ENCODE data around the gene CD300H.
"Not testable (repeated sequence)": the region's sequence is repeated elsewhere in the genome, so short reads cannot be mapped to it uniquely, and the experiment has no call there.

The CD300H gene

DNA sequence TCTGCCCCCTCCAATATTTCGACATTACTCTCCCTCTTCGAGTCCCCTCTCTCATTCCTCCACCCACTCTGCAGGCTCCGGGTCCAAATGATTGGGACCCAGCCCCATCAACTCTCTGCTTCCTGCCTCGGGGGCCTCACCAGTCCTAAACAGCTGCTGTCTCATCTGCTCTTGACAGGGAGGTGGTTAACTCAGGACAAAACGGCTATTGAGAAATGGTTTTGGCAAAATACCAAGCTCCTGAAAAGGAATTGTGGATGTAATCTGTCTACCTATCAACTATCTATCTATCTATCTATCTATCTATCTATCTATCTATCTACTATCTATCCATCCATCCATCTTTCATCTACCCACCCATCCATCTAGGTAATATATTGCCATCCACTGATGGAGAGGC is 2.2 kb downstream of the CD300H start:
- no peak for DNase-seq (ENCODE audit: low read depth)
- TF ChIP-seq MYC (IDR thresholded peaks at IDR 0.05; ENCODE audit: low read depth, low read length), result no peak
- H3K4me3 ChIP-seq (ENCODE audit: low read depth, low read length), result no peak overlapping the region

DNA sequence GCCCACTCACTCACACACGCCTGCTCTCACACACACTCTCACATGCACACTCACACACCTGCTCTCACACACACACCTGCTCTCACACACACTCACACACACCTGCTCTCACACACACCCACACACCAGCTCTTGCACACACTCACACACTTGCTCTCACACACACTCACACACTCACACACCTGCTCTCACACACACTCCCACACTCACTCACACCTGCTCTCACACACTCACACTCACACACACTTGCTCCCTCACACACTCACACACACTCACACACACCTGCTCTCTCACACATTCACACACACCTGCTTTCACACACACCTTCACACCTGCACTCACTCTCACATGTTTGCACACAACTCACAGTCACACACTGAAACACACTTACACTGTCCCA is 4.0 kb downstream of the CD300H start:
- DNase-seq (ENCODE audit: low read depth), result no peak
- TF ChIP-seq, protein P1, sequence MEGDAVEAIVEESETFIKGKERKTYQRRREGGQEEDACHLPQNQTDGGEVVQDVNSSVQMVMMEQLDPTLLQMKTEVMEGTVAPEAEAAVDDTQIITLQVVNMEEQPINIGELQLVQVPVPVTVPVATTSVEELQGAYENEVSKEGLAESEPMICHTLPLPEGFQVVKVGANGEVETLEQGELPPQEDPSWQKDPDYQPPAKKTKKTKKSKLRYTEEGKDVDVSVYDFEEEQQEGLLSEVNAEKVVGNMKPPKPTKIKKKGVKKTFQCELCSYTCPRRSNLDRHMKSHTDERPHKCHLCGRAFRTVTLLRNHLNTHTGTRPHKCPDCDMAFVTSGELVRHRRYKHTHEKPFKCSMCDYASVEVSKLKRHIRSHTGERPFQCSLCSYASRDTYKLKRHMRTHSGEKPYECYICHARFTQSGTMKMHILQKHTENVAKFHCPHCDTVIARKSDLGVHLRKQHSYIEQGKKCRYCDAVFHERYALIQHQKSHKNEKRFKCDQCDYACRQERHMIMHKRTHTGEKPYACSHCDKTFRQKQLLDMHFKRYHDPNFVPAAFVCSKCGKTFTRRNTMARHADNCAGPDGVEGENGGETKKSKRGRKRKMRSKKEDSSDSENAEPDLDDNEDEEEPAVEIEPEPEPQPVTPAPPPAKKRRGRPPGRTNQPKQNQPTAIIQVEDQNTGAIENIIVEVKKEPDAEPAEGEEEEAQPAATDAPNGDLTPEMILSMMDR (IDR thresholded peaks at IDR 0.05; ENCODE audit: low read depth, low read length), result no peak
- TF ChIP-seq POLR2A (IDR thresholded peaks at IDR 0.05; ENCODE audit: extremely low read depth, insufficient read length) (no peak), MYC (IDR thresholded peaks at IDR 0.05; ENCODE audit: low read depth, low read length) (no peak)
- TF ChIP-seq, protein P2, sequence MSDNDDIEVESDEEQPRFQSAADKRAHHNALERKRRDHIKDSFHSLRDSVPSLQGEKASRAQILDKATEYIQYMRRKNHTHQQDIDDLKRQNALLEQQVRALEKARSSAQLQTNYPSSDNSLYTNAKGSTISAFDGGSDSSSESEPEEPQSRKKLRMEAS (IDR thresholded peaks at IDR 0.05; ENCODE audit: low read depth, low read length), result no peak
- H3K4me3 ChIP-seq (ENCODE audit: low read depth, low read length), result no peak overlapping the region

DNA sequence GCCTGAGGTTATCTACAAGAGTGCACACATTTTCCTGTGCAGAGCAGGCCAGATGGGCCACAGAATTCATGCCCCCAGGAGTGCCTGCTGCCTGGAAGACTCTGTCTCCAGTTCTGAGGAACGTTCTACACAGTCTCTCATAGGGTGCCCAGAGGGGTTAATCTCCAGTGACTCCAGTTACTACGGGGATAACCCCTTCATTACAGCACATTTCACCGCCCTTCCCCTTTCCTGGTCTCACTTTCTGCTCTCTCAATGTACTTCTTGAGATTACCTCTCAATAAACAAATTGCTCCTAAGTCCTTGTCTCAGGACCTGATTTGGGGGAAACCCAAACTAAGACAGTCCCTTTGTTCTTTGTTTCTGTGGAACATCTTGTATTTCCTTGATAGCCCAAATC is 5.7 kb downstream of the CD300H start:
- TF ChIP-seq, protein P1 (IDR thresholded peaks at IDR 0.05; ENCODE audit: low read depth, low read length), result no peak
- TF ChIP-seq, protein P2 (IDR thresholded peaks at IDR 0.05; ENCODE audit: low read depth, low read length), result no peak
- no peak for TF ChIP-seq MYC (IDR thresholded peaks at IDR 0.05; ENCODE audit: low read depth, low read length)
- no peak for TF ChIP-seq POLR2A (IDR thresholded peaks at IDR 0.05; ENCODE audit: extremely low read depth, insufficient read length)
- DNase-seq (ENCODE audit: low read depth), result no peak
- H3K4me3 ChIP-seq (ENCODE audit: low read depth, low read length), result no peak overlapping the region

DNA sequence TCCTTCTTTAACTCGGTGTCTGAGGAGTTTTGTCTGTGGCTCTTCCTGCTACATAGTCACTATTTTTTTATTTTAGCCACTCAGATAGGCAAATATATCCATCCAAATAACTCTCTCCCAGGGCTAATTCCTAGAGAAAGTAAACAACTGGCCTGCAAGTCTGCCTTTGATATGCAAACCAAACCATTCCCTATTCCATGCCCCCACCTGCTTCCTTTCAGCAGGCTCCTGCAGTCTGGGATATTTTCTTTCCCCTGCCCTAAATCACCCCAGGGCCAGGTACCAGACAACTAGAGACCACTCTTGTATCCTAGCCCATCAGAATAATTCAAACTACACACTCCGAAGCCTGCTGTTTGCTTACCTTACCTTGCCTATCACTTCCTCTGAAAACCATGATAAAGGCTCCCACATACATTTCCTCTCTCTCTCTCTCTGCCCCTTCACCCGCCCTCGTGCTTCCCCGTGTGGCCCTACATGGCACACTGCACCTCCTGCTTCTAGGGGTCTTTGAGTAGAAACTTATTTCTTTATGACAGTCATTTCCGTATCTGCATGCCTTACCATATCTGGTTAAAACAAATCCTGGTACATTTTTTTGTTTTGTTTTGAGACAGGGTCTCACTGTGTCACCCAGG is 8.3 kb downstream of the CD300H start:
- no peak overlapping the region for H3K4me3 ChIP-seq (ENCODE audit: low read depth, low read length)
- no peak for DNase-seq (ENCODE audit: low read depth)
- TF ChIP-seq POLR2A (IDR thresholded peaks at IDR 0.05; ENCODE audit: extremely low read depth, insufficient read length) (no peak), MYC (IDR thresholded peaks at IDR 0.05; ENCODE audit: low read depth, low read length) (no peak)
- TF ChIP-seq, protein P2 (IDR thresholded peaks at IDR 0.05; ENCODE audit: low read depth, low read length), result no peak
- TF ChIP-seq, protein P1 (IDR thresholded peaks at IDR 0.05; ENCODE audit: low read depth, low read length), result no peak

DNA sequence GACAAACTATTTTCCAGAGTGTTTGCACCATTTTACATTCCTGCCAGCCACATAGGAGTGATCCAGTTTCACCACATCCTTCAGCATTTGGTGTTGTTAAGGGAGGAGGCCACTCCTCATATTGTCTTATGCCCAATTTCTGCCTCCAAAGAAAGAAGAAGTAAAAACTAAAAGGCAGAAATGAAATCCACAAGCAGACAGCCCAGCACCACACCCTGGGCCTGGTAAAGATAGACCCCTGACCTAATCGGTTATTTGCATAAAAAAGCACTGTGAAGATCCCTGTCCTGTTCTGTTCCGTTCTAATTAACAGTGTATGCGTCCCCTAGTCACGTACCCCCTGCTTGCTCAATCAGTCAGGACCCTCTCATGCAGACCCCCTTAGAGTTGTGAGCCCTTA is 8.9 kb downstream of the CD300H start:
- not testable (repeated sequence) for DNase-seq (ENCODE audit: low read depth); H3K4me3 ChIP-seq (ENCODE audit: low read depth, low read length)

DNA sequence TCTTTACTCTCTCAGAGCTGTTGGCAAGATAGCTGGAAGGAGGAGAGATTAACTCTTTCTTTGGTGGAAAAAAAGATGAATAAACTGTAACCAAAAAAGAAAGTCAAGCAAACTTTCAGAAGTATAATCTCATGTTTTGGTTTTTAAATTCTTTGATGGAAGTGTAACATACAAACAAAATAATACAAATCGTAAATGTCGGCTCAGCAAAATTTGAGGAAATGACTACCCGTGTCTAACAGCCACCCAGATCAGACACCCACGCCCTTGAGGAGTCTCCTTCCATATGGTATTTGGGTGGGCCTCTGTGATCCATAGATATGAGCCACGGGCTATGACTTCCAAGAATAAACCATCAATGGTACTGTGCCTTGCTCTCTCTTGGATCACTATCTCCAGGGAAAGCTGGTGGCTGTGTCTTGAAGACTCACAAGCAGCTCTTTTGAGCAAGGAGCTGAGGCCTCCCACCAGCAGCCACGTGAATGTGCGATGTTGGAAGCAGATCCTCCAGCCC is 11.8 kb downstream of the CD300H start:
- DNase-seq (ENCODE audit: low read depth), result no peak
- TF ChIP-seq MYC (IDR thresholded peaks at IDR 0.05; ENCODE audit: low read depth, low read length), result no peak
- H3K4me3 ChIP-seq (ENCODE audit: low read depth, low read length), result no peak overlapping the region

DNA sequence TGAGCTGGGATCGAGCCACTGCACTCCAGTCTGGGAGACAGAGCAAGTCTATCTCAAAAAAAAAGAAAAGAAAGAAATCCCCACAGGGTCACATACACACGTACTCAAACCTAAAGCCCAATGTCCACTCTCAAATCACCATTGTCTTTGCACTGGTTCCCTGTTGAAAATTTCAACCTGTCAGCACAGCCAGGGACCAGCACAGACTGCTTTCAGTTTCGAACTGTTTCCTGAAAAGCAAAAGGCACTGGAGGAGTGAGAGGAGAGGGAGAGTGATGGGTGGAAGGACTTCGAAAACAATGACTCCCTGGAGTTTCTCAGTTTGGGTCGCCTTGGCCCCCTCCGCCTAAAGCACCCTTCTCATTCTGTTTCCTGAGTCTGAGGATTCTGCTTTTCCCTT is 12.4 kb downstream of the CD300H start:
- TF ChIP-seq, protein P1 (IDR thresholded peaks at IDR 0.05; ENCODE audit: low read depth, low read length), result no peak
- TF ChIP-seq POLR2A (IDR thresholded peaks at IDR 0.05; ENCODE audit: extremely low read depth, insufficient read length) (no peak), MYC (IDR thresholded peaks at IDR 0.05; ENCODE audit: low read depth, low read length) (no peak)
- TF ChIP-seq, protein P2 (IDR thresholded peaks at IDR 0.05; ENCODE audit: low read depth, low read length), result no peak
- no peak overlapping the region for H3K4me3 ChIP-seq (ENCODE audit: low read depth, low read length)
- no peak for DNase-seq (ENCODE audit: low read depth)

Measured in NB4 (cell line).